Esophagus muscularis mucosa (tissue), 4 donors: Measurements from ENCODE around the gene PPP1R2C. TPM values are rescaled to one million over a fixed set of nuclear protein-coding genes. Genes with fewer than 3 reads are reported as not detected.

Source experiments
- DNase-seq: peaks from one replicate; pipeline ENCODE4 v3.0.0-alpha.2; 2017; ENCODE audit errors: extremely low spot score
- H3K27ac ChIP-seq, 4 donors: fragments of 200-600 bp; sonication (generic); replicated peaks in 1 of 4; 1 replicate in 3 of 4; 2 replicates in 1 of 4; pipeline ENCODE4 v1.5.1; 2016 to 2019; ENCODE audit warnings: mild to moderate bottlenecking in 1 of 4
- H3K27me3 ChIP-seq, 4 donors: fragments of 200-600 bp; sonication (generic); one replicate each; pipeline versions ENCODE4 v1.5.1 to v1.6.0; 2016 to 2019
- H3K36me3 ChIP-seq, 4 donors: fragments of 200-600 bp; sonication (generic); one replicate each; pipeline ENCODE4 v1.5.1; 2016 to 2019
- H3K4me1 ChIP-seq, 4 donors: fragments of 200-600 bp; sonication (generic); one replicate each; pipeline ENCODE4 v1.5.1; 2016 to 2019
- H3K4me3 ChIP-seq, 4 donors: fragments of 200-600 bp; sonication (generic); 1 replicate in 2 of 4; 2 replicates in 2 of 4; pipeline ENCODE4 v1.5.1; 2016 to 2019; ENCODE audit warnings: mild to moderate bottlenecking in 4 of 4, moderate library complexity in 1 of 4
- H3K9me3 ChIP-seq, 4 donors: fragments of 200-600 bp; sonication (generic); 1 replicate in 3 of 4; 2 replicates in 1 of 4; pipeline ENCODE4 v1.5.1; 2016 to 2019
- EP300 ChIP-seq: sonication (generic); formaldehyde crosslinking; IDR thresholded peaks from one replicate; pipeline ENCODE4 v1.6.1; 2017; ENCODE audit warnings: antibody characterized with exemption
- POLR2A ChIP-seq: fragments of 450-650 bp; IDR thresholded peaks from one replicate; pipeline ENCODE4 v1.6.1; 2017; ENCODE audit warnings: antibody characterized with exemption, moderate library complexity, mild to moderate bottlenecking, low read depth
- POLR2AphosphoS5 ChIP-seq, 2 donors: sonication (generic); formaldehyde crosslinking; IDR thresholded peaks; one replicate each; pipeline ENCODE4 v1.6.1; 2017; ENCODE audit warnings: antibody characterized with exemption in 2 of 2
- WGBS: methylation state at CpG from one replicate; pipeline ENCODE4 v1.1.5; 2018; 5-methylcytosine and 5-hydroxymethylcytosine counted together
- intact Hi-C: fragments of 100-400 bp; cut with DNase I; formaldehyde crosslinking; loops from one replicate; pipeline ENCODE4 v1.15.1; 2023
- total RNA-seq, 4 donors: library from RNA; depleted of rRNA; stranded (reverse); fragments of >200 nt; gene quantifications; one replicate each; pipeline versions ENCODE4 v1.1.0 to v1.2.1, GENCODE V29; 2016
- TF ChIP-seq, protein P1 (sequence below), 3 experiments: fragments of 200-600 bp in 2 of 3; fragments of 450-650 bp in 1 of 3; sonication (generic) in 2 of 3; IDR thresholded peaks; one replicate each; pipeline ENCODE4 v1.5.1; 2017 to 2019; ENCODE audit warnings: antibody characterized with exemption in 3 of 3, mild to moderate bottlenecking in 2 of 3, moderate library complexity in 1 of 3

PPP1R2C gene
- total RNA-seq, 4 donors from 2014 or later: not detected

DNA sequence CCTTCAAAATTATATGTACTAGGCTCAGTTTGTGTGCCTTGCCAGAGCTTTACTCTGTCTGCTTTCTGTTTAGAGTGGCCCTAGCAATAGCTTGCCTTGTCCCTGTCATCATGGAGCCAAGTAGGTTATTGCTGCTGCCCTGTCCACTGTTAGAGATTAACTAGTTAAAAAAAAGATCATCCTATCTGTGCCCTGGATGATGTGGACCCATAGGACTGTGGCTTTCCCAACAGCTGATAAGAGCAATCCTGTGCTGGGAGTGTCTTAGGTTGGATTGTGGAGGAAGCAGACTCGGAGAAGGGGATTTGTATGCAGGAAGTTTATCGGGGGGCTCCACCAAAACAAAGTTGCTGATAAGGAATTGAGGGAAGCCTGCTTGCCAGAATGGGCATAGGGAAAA is 23.8 kb downstream of the PPP1R2C start:
- Histone ChIP-seq H3K36me3 (no peaks in the 10 kb centered on the region), H3K27me3 (no peaks in the 10 kb centered on the region), H3K4me3 (no peak overlapping the region), H3K27ac (no peak overlapping the region), H3K9me3 (no peaks in the 10 kb centered on the region), H3K4me1 (peaks cover 0 to 6% (median 0%) of the 10 kb centered on the region in 4 donors)
- WGBS: 75% methylated on average over 2 of the region's 2 CpGs
- TF ChIP-seq EP300 (no peak), POLR2A (no peak), POLR2AphosphoS5 (IDR thresholded peaks at IDR 0.05) (no peak)
- TF ChIP-seq, protein P1, sequence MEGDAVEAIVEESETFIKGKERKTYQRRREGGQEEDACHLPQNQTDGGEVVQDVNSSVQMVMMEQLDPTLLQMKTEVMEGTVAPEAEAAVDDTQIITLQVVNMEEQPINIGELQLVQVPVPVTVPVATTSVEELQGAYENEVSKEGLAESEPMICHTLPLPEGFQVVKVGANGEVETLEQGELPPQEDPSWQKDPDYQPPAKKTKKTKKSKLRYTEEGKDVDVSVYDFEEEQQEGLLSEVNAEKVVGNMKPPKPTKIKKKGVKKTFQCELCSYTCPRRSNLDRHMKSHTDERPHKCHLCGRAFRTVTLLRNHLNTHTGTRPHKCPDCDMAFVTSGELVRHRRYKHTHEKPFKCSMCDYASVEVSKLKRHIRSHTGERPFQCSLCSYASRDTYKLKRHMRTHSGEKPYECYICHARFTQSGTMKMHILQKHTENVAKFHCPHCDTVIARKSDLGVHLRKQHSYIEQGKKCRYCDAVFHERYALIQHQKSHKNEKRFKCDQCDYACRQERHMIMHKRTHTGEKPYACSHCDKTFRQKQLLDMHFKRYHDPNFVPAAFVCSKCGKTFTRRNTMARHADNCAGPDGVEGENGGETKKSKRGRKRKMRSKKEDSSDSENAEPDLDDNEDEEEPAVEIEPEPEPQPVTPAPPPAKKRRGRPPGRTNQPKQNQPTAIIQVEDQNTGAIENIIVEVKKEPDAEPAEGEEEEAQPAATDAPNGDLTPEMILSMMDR (IDR thresholded peaks at IDR 0.05): no peak
- intact Hi-C loops: no loop called here
- no peak for DNase-seq

DNA sequence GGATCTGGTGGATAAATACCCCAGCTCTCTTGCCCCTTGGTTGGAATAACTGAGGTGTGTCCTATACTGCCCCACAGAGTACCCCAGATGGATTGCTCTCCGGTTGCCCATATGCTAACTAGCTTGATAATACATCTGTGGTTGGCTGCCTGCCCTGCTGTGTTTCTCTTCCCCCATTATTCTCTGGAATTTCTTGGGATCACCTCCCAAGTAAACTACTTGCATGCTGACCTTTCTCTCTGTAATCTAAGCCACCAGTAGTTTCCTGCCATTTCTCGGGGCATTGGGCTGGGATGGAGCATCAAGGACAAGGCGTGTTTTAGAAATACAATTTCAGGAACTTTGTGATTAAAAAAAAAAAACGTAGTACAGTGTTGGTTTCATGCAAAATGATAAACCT is 25.2 kb downstream of the PPP1R2C start:
- DNase-seq: no peak
- Histone ChIP-seq H3K9me3 (no peaks in the 10 kb centered on the region), H3K36me3 (no peaks in the 10 kb centered on the region), H3K4me3 (no peak overlapping the region), H3K4me1 (peaks cover 0 to 6% (median 0%) of the 10 kb centered on the region in 4 donors), H3K27ac (no peak overlapping the region), H3K27me3 (no peaks in the 10 kb centered on the region)
- WGBS: 53% methylated on average over 4 of the region's 4 CpGs
- TF ChIP-seq, protein P1 (IDR thresholded peaks at IDR 0.05): no peak
- no peak for TF ChIP-seq EP300
- no peak for TF ChIP-seq POLR2A
- TF ChIP-seq POLR2AphosphoS5 (IDR thresholded peaks at IDR 0.05): no peak
- intact Hi-C loops: no loop called here

DNA sequence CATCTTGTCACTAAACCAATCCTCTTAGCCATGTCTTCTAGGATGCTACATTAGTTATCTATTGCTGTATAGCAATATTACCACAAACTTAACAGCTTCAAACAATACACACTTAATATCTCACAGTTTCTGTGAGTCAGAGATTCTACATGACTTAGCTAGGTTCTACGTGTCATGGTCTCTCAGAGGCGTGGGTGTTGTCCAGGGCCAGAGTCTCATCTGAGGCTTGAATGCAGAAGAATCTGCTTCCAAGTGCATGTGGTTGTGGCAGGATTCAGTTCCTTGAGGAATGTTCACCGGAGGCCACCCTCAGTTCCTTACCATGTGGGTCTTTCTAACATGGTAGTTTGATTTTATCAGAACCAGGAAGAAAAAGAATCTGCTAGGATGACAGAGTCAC is 26.4 kb downstream of the PPP1R2C start:
- Histone ChIP-seq H3K27ac (no peak overlapping the region), H3K4me1 (peaks cover 0 to 6% (median 0%) of the 10 kb centered on the region in 4 donors), H3K27me3 (no peaks in the 10 kb centered on the region), H3K9me3 (no peaks in the 10 kb centered on the region), H3K36me3 (no peaks in the 10 kb centered on the region), H3K4me3 (no peak overlapping the region)
- intact Hi-C loops: no loop called here
- TF ChIP-seq EP300 (no peak), POLR2A (no peak), POLR2AphosphoS5 (IDR thresholded peaks at IDR 0.05) (no peak)
- TF ChIP-seq, protein P1 (IDR thresholded peaks at IDR 0.05): no peak
- DNase-seq: no peak
- 90% methylated on average over 3 of the region's 3 CpGs for WGBS

DNA sequence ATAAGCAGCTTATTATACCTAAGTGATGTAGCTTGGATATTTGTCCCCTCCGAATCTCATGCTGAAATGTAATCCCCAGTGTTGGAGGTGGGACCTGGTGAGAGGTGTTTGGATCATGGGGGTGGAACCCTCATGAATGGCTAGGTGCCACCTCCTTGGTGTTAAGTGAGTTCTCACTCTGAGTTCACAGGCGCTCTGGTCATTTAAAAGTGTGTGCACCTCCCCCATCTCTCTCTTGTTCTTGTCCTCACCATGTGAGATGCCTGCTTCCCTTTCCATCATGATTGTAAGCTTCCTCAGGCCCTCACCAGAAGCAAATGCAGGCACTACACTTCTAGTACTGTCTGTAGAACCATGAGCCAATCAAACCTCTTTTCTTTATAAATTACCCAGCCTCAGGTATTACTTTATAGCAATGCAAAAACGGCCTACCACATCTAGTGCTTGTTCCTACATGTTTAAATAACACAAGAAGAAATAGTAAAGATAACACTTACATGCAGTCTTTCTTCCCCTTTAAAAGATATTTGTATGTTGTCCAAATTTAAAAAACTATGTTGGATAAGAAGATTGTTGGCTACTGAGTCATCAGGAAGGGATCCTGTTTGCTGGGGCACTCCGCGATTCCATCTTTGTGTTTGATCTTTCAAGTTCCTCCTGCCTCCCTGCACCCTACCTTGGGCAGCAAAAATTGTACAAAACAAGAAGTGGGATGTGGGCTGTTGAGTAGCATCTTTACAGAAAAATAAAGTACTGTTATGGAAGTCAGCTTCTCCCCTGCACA is 29.7 kb downstream of the PPP1R2C start:
- H3K4me1 ChIP-seq: no peaks in the 10 kb centered on the region
- H3K27me3 ChIP-seq: no peaks in the 10 kb centered on the region
- intact Hi-C loops: no loop called here
- H3K4me3 ChIP-seq: no peak overlapping the region
- WGBS: 60% methylated on average over 5 of the region's 5 CpGs
- H3K27ac ChIP-seq: no peak overlapping the region
- TF ChIP-seq EP300 (no peak), POLR2A (no peak), POLR2AphosphoS5 (IDR thresholded peaks at IDR 0.05) (no peak)
- TF ChIP-seq, protein P1 (IDR thresholded peaks at IDR 0.05): no peak
- no peaks in the 10 kb centered on the region for H3K9me3 ChIP-seq
- DNase-seq: no peak
- H3K36me3 ChIP-seq: no peaks in the 10 kb centered on the region
